SK-N-SH treated with all-trans-retinoic acid at 6 μM for 48 hours (cell line): ENCODE measurements around the gene PPP5C.

Source experiments
- ARNTL ChIP-seq: fragments of 450-650 bp; formaldehyde crosslinking; IDR thresholded peaks from 2 replicates; pipeline ENCODE4 v1.5.0; 2020; ENCODE audit warnings: low read depth, mild to moderate bottlenecking, moderate library complexity, borderline replicate concordance
- BACH2 ChIP-seq: fragments of 250-450 bp; sonication (Bioruptor Pico); IDR thresholded peaks from 2 replicates; pipeline ENCODE4 v1.9.0; 2021; ENCODE audit warnings: mild to moderate bottlenecking, borderline replicate concordance
- CSDC2 ChIP-seq: fragments of 250-450 bp; sonication (Bioruptor Pico); IDR thresholded peaks from 2 replicates; pipeline ENCODE4 v1.5.0; 2020; ENCODE audit warnings: mild to moderate bottlenecking, moderate library complexity
- OSR1 ChIP-seq: fragments of 250-450 bp; sonication (Bioruptor Pico); IDR thresholded peaks from 2 replicates; pipeline ENCODE4 v1.8.0; 2022; ENCODE audit warnings: moderate library complexity, mild to moderate bottlenecking, inconsistent platforms
- PATZ1 ChIP-seq: fragments of 250-450 bp; sonication (Bioruptor Pico); IDR thresholded peaks from 2 replicates; pipeline ENCODE4 v1.8.0; 2020; ENCODE audit warnings: mild to moderate bottlenecking, moderate library complexity, borderline replicate concordance
- RARB ChIP-seq: fragments of 250-450 bp; sonication (Bioruptor Pico); IDR thresholded peaks from 2 replicates; pipeline ENCODE4 v1.8.0; 2021; ENCODE audit warnings: mild to moderate bottlenecking, moderate library complexity
- TCF4 ChIP-seq: fragments of 250-450 bp; sonication (Bioruptor Pico); IDR thresholded peaks from 2 replicates; pipeline ENCODE4 v1.8.0; 2021; ENCODE audit warnings: mild to moderate bottlenecking, moderate library complexity, borderline replicate concordance
- TOX ChIP-seq: fragments of 250-450 bp; sonication (Bioruptor Pico); IDR thresholded peaks from 2 replicates; pipeline ENCODE4 v1.8.0; 2021; ENCODE audit warnings: mild to moderate bottlenecking, moderate library complexity, borderline replicate concordance
- TSHZ2 ChIP-seq: fragments of 250-450 bp; sonication (Bioruptor Pico); IDR thresholded peaks from 2 replicates; pipeline ENCODE4 v1.5.0; 2020; ENCODE audit warnings: mild to moderate bottlenecking, moderate library complexity
- ZFP3 ChIP-seq: fragments of 250-450 bp; sonication (Bioruptor Pico); IDR thresholded peaks from 2 replicates; pipeline ENCODE4 v1.5.0; 2020; ENCODE audit warnings: mild to moderate bottlenecking, moderate library complexity
- ZFP30 ChIP-seq: fragments of 450-650 bp; formaldehyde crosslinking; IDR thresholded peaks from 2 replicates; pipeline ENCODE4 v1.5.0; 2022; ENCODE audit warnings: mild to moderate bottlenecking, moderate library complexity

GRCh38 chr19:46392252-46392801, 45.4 kb downstream of the PPP5C start:
- TF ChIP-seq TSHZ2 (CRISPR knock-in tag): no peak
- TF ChIP-seq ARNTL (CRISPR knock-in tag): no peak
- TF ChIP-seq ZFP30: no peak
- no peak for TF ChIP-seq PATZ1 (CRISPR knock-in tag)
- no peak for TF ChIP-seq OSR1
- TF ChIP-seq CSDC2: no peak
- no peak for TF ChIP-seq RARB
- TF ChIP-seq BACH2: no peak
- TF ChIP-seq ZFP3: no peak
- TF ChIP-seq TOX (CRISPR knock-in tag): no peak
- no peak for TF ChIP-seq TCF4 (CRISPR knock-in tag)
